ENCODE data around the gene SKAP1. TPM values are rescaled to one million over a fixed set of nuclear protein-coding genes. Genes with fewer than 3 reads are reported as not detected.

SKAP1 gene
- total and polyA plus RNA-seq, 9 donors = 0.30 to 6.0 (median 2.4) TPM; not detected in 1

DNA sequence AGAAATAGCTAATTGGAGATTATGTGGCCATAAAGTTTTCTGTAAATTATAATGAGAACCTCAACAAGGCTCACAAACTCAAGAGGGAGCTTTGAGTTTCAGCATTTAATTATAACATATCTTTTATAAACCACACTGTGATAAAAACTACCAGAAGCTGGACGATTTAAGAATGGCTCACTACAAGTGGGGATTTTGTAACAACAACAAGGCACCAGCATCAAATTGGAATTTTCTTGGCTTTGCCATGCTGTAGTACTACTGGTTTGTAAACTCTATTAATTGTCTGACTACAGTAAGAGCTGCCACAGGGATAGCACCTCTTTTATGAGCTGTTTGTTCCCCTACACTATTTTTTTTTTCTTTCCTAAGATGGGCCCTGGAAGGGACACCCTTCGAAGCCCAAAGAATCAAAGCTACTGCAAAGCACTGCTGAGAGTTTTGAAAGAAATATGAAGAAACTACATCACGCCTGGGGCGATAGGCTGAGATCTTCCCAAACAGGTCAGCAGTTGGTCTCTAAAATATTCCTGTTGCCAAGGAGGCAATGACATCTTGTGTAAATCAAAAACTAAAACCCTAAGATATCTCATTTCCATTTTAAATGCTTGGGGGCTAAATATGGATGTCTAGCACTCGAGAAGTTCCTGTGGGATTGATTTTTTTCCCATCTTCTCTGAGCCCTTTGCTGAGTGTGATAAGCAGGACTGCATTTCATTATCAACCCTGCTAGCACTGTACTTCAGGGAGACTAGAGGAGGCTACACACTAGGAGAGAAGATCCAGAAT lies 40.9 kb downstream of the SKAP1 start:
- Histone ChIP-seq H3K36me3 (no peaks in the 10 kb centered on the region), H3K27ac (no peak overlapping the region), H3K4me1 (ENCODE audit: insufficient read depth) (no peaks in the 10 kb centered on the region), H3K4me3 (no peak overlapping the region), H3K27me3 (no peaks in the 10 kb centered on the region), H3K9me3 (no peaks in the 10 kb centered on the region)
- 65 to 68% (median 66%) methylated on average over 5 of the region's 5 CpGs for WGBS, 3 donors
- DNase-seq = no peak
- intact Hi-C loops (cut with DNase I) = no loop called here
- TF ChIP-seq, protein P1, sequence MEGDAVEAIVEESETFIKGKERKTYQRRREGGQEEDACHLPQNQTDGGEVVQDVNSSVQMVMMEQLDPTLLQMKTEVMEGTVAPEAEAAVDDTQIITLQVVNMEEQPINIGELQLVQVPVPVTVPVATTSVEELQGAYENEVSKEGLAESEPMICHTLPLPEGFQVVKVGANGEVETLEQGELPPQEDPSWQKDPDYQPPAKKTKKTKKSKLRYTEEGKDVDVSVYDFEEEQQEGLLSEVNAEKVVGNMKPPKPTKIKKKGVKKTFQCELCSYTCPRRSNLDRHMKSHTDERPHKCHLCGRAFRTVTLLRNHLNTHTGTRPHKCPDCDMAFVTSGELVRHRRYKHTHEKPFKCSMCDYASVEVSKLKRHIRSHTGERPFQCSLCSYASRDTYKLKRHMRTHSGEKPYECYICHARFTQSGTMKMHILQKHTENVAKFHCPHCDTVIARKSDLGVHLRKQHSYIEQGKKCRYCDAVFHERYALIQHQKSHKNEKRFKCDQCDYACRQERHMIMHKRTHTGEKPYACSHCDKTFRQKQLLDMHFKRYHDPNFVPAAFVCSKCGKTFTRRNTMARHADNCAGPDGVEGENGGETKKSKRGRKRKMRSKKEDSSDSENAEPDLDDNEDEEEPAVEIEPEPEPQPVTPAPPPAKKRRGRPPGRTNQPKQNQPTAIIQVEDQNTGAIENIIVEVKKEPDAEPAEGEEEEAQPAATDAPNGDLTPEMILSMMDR (IDR thresholded peaks at IDR 0.05) = no peak
- no peak for TF ChIP-seq POLR2A (IDR thresholded peaks at IDR 0.05)
- TF ChIP-seq EP300 (IDR thresholded peaks at IDR 0.05) = no peak

DNA sequence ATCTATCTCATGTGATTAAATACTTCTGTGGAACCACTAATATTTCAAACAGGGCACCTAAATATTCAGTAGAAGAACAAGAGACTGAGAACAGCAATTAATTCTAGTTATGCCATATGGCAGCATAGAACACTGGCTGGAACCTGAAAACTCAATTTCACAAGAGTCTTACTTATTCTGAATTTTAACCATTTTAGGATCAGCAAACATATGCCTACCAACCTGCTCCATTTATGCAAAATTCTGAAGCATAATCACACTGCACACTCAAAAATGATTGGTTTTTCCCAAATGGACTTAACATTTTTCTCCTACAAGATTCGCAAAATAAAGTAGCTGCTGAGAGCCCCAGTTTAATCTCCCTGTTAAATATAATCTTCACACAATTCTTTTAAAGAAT lies 43.2 kb downstream of the SKAP1 start:
- TF ChIP-seq POLR2A (IDR thresholded peaks at IDR 0.05) = no peak
- TF ChIP-seq EP300 (IDR thresholded peaks at IDR 0.05) = no peak
- TF ChIP-seq, protein P1 (IDR thresholded peaks at IDR 0.05) = no peak
- Histone ChIP-seq H3K27me3 (no peaks in the 10 kb centered on the region), H3K9me3 (no peaks in the 10 kb centered on the region), H3K36me3 (no peaks in the 10 kb centered on the region), H3K4me3 (no peak overlapping the region), H3K4me1 (ENCODE audit: insufficient read depth) (no peaks in the 10 kb centered on the region), H3K27ac (no peak overlapping the region)
- DNase-seq = no peak
- intact Hi-C loops (cut with DNase I) = loop anchor here in 1 of 4 donors (1.0 kb wide), 1 partner anchor 22 kb away; no protein-coding TSS in a partner anchor
- WGBS, 3 donors = 89 to 96% (median 89%) methylated on average over 1 of the region's 1 CpG

DNA sequence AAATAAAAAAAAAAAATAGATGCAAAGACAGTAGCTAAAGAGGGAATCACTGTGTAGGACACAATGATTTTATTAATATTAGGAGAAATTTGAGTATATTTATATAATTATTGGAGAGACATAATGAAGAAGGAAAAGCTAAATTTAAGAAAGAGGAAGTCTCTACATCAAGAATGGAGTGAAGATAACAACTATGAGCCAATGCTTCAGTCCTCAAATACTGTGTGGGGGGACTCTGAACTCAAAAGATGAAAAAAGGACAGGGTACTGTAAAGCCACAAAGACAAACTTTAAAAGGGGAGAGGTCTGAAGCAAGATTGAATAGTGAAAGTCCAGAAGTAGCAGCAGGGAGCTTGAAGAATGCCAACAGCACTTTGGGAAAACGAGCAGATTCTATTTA lies 44.7 kb downstream of the SKAP1 start:
- no peaks in the 10 kb centered on the region for H3K9me3 ChIP-seq
- intact Hi-C loops (cut with DNase I) = no loop called here
- WGBS, 3 donors = 43 to 62% (median 58%) methylated on average over 1 of the region's 1 CpG
- no peaks in the 10 kb centered on the region for H3K27me3 ChIP-seq
- TF ChIP-seq, protein P1 (IDR thresholded peaks at IDR 0.05) = no peak
- TF ChIP-seq EP300 (IDR thresholded peaks at IDR 0.05) = no peak
- no peak for TF ChIP-seq POLR2A (IDR thresholded peaks at IDR 0.05)
- H3K4me1 ChIP-seq (ENCODE audit: insufficient read depth) = no peaks in the 10 kb centered on the region
- no peak overlapping the region for H3K4me3 ChIP-seq
- H3K27ac ChIP-seq = no peak overlapping the region
- H3K36me3 ChIP-seq = no peaks in the 10 kb centered on the region
- DNase-seq = no peak

DNA sequence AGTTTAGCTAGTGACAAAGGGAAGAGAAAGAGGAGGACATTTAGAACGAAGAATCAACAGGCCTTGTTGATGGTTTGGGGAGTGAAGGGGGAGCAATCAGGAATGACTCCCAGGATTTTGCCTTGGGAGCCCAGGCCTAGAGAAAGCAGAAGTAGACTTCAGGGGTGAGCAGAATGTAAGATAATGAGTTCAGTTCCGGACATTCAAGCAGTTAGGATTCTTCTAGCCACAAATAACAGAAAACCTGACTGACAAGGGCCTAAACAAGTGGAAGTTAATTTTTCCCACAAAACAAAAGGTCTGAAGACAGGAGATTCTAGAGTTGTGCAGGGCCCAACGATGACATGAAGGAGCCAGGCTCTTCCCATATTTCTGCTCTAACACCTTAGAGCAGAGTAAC lies 45.9 kb downstream of the SKAP1 start:
- Histone ChIP-seq H3K27ac (no peak overlapping the region), H3K4me1 (ENCODE audit: insufficient read depth) (no peaks in the 10 kb centered on the region), H3K27me3 (no peaks in the 10 kb centered on the region), H3K36me3 (no peaks in the 10 kb centered on the region), H3K9me3 (no peaks in the 10 kb centered on the region), H3K4me3 (no peak overlapping the region)
- DNase-seq = no peak
- WGBS, 3 donors = 74 to 91% (median 86%) methylated on average over 3 of the region's 3 CpGs
- intact Hi-C loops (cut with DNase I) = no loop called here
- TF ChIP-seq EP300 (IDR thresholded peaks at IDR 0.05) (no peak), POLR2A (IDR thresholded peaks at IDR 0.05) (no peak)
- TF ChIP-seq, protein P1 (IDR thresholded peaks at IDR 0.05) = no peak

All from ovary (tissue), 9 donors.